ENCODE measurements around the gene FIG4.
"Not testable (repeated sequence)": the region's sequence is repeated elsewhere in the genome, so short reads cannot be mapped to it uniquely, and the experiment has no call there.

- TF ChIP-seq CTCF (conservative IDR thresholded peaks at IDR 0.05; ENCODE audit: low read depth, low read length); EZH2 (IDR thresholded peaks at IDR 0.05; ENCODE audit: borderline replicate concordance, low read depth, low read length, poor library complexity, severe bottlenecking): not testable (repeated sequence)
Measured at GRCh38 chr6:109744779-109745178, 53.7 kb downstream of the FIG4 start.

All from A673 (cell line).